Erythroblast (primary cell): ENCODE results near the gene SCN1A.

Experiments used
- DNase-seq, 2 experiments: peaks; one replicate each; lab custom pipeline; 2025; lab: John Stamatoyannopoulos, UW
- GATA1 ChIP-seq: IDR thresholded peaks from 2 replicates; pipeline ENCODE4 v1.6.1; 2011; ENCODE audit warnings: low read depth, mild to moderate bottlenecking, control low read depth, low read length, moderate library complexity
- POLR2A ChIP-seq: IDR thresholded peaks from 2 replicates; pipeline ENCODE4 v1.6.1; 2011; ENCODE audit warnings: mild to moderate bottlenecking, low read length

Gene SCN1A

DNA sequence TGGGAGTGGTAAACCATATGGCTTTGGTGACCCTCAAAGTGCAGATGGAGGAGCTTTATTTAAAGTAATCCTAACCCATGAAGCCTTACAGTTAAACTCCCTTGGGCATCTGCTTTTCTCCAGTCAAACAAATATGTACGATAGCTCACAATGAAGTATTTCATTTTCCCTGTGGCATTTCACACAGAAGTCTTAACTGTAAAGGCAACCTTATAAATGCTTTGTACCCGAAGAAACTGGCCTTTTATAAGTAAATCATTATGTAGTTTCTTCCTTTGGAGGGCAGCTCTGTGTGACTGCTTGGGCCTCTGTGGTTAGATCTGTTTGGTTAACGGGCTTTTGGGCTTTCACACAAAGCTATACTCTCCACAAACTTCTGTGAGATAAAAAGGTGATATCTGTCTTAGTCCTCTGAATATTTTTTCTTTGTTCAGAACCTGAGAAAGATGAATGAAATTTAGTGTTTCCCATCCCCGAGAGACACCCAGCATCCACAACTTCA is 46.6 kb downstream of the SCN1A start:
- TF ChIP-seq POLR2A (no peak), GATA1 (no peak)
- no peak for DNase-seq

DNA sequence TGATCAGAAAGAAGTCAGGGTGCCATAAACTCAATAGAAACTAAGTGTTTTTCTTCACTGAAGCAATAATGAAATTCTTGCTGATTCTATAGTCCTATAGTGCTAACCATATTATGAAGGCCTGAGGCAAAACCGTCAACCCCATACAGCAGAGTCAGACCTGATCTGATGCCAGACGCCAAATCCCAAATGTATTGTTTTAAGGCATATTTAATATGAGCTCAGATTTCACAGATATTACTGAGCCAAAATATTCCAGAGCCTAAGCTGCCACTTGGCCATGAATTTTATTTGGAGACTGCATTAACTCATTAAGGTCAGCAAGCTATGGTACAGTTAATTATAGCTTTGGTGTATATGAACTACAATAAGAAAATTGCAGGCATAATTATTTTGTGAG is 53.4 kb downstream of the SCN1A start:
- no peak for DNase-seq
- no peak for TF ChIP-seq POLR2A
- TF ChIP-seq GATA1: no peak

DNA sequence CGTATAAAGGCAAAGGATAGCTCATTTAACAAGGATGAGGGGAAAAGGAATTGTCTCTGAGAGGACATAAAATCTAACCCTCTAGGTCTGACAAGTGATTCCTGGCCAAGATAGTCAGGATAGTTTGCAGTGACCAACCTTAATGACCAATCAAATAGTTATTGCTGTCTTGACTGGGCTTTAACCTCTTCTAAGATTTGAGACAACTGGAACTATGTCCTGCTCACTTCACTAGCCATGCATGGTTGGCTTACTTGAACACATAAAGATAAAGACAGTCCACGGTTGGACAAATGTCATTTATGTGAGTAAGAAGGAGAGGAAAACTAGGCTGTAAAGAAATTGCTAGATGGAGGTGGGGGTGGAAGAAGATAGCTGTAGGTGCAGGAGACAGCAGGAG is 53.8 kb downstream of the SCN1A start:
- no peak for DNase-seq
- TF ChIP-seq GATA1: no peak
- TF ChIP-seq POLR2A: no peak

DNA sequence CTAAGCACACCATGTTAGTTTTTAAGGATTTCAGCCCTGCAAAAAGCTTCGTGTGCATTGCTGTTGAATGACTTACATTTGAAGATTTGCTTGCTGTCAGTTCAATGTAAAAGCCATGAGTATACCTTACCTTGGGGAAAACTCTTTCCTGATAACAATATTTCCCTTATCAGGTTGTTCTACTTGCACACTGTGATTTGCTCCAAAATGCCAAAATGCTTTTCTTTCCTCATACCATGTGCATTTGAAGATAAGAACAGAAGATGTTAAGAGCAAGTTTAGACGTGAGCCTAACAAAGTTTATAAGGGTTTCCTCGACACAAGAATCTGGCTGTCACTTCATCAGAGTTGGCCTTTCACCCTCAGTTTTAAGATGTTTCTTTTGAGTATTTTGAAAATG is 57.6 kb downstream of the SCN1A start:
- DNase-seq: no peak
- TF ChIP-seq POLR2A (no peak), GATA1 (no peak)

DNA sequence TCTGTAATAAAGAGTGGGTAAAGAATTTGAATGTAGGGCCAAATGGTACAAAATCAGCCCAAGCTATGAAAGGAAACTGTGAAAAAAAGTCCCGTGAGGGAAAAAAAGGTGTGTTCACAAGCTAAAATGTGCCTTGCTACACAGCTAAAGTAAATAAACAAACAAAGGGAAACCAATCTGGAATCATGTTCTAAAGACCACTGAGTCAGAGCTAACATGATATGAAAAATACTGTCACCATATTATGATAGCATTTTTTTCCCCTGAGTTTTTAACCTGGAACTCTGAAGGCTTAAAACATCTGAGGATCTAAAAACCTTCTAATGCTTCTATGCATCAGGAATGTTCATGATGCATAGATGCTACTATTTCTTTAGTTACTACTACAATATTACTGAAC is 58.8 kb downstream of the SCN1A start:
- TF ChIP-seq POLR2A (no peak), GATA1 (no peak)
- DNase-seq: no peak

DNA sequence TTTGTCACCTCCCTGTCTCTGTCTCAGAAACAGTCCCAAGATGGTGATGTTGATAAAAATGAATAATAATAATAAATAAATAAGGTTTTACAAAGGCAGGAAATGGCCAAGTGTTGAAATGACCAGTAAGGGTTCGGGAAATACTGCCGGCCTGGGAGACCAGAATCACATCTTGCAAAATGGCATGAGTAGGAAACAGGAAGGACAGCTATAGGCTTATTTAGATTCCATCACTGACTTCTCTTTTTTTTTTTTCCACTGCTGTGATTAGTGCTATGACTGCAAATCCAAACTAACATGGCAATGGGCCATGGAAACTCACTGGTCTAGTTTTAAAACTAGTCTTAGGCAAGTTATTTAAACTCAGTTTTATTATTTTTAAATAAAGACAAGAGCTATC is 60.6 kb downstream of the SCN1A start:
- no peak for TF ChIP-seq POLR2A
- no peak for DNase-seq

DNA sequence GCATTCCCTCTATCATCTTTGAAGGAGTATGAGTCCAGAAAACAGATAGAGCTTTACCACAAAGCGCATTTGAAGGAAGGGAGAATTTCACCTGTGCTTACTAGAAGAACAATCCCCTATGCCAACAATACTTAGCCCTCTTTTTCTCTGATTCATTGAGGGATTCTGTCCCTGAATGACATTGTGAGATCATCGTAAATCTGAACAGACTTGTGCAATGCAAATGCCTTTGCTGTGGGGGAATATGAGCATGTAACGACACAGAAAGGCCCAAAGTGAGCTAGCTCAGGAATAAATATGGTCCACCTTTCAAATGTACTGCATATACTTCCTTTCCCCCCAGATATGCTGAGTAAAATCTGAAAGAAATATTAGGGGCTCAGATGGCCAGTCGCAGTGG is 67.6 kb downstream of the SCN1A start:
- no peak for DNase-seq

DNA sequence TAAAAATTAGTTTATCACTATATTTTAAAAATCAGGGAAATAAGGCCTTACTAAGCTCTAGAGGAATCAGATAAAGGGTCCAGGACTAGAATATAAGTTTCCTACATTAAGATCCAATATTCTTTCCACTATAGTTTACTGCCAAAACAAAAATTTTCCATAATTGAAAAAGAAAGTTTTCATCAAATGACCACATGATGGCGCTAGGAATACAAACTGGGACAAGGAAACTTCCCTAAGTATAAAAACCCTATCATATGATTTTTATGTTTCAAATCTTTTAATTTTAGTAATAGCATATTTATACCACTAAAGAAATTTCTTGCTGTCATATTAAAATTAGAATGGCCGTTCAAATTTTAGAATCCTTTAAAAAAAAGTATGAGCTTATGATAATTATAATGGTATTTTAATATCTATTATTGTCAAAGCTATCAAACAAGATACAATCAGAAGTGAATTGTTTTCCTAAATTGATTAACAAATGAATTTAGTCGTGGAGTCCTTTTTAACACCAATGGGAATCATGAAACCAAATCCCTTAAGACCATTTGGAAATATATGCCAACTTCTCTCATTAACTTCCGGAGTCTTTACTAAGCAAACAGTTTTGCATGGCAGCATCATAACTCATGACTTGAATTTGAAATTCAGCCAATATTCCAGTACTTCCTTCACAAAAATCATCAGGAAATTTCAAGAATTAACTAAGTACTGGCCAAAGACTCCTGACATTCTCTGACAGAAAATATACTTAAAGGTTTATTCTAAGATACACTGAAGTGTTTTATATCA is 70.3 kb downstream of the SCN1A start:
- peak in 1 of 2 experiments; percentile 34 for DNase-seq
- no peak for TF ChIP-seq POLR2A
- TF ChIP-seq GATA1: no peak

More for the DNA sequence above, 67.6 kb downstream of the SCN1A start:
- TF ChIP-seq POLR2A: no peak
- no peak for TF ChIP-seq GATA1

DNA sequence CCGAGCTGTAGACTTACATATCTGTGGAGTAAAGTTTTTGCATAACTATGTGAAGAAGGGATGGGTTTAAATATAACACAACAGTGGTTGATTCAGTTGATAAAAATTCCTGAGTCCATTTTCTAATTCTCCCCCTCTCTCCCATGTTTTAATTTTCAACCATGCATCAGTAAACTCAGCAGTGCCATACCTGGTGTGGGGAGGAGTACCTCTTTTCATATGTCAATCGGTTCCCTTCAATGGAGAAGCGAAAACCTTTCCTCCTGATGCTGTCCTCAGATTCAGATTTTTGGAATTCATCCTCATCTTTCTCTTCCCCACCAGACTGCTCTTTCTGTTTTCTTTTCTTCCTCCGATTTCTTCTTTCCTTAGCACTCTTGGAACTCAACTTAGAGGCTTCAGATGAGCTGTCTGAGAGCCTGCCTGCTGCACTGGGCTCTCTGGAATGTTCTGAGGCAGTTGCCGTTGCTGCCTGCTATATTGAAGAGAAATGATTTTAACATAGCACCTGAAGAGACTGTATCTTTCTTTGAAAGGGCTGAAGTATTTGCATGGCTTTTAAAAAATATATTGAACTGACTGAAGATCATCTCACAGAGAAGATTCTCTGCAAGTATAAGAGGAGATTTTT is 82.9 kb downstream of the SCN1A start:
- DNase-seq: no peak
- TF ChIP-seq GATA1 (no peak), POLR2A (no peak)

DNA sequence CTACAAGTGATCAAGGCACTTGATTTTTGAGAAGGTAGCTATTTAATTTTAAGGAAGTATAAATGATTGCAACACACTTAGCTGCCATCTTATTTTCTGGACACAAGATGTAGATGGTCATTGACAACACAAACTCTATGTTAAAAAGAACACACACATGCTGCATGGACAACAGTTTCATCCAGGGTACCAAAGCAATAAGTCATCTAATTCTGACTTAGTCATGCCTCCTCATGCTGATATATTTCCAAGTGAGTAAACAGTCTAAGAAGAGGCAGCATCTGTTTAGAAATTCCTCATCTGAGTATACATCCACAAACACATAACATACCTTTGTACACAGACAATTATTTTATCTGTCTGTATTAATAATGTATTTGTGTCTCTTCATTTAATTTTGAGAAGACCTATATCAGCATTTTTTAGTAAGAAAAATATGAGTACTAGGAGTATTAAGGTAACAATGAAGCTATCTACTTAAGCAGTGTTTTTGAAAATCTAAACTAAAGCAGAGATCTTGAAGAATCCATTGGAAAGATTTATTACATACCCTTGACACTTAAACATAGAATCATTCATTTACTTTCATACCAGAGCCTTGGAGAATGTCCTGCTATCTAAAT is 84.9 kb downstream of the SCN1A start:
- peak in 1 of 2 experiments; percentile 7 for DNase-seq
- no peak for TF ChIP-seq GATA1
- TF ChIP-seq POLR2A: no peak

DNA sequence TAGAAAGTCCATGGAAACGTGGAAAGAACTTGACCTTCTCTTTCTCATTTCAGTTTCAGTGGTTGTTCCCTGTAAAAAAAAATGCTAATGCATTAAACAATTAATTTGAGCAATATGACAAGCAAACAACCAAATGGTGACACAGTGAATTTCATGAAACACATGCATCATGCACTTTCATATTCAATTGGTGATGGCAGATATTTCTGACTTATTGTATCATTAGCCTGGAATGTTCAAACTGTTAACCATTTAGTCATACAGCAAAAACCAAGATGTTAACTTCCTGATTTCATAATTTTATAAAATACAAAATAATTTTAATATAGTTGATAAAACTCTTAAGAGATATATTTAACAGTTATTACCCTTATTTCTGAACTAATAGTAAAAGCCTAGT is 85.5 kb downstream of the SCN1A start:
- no peak for DNase-seq

DNA sequence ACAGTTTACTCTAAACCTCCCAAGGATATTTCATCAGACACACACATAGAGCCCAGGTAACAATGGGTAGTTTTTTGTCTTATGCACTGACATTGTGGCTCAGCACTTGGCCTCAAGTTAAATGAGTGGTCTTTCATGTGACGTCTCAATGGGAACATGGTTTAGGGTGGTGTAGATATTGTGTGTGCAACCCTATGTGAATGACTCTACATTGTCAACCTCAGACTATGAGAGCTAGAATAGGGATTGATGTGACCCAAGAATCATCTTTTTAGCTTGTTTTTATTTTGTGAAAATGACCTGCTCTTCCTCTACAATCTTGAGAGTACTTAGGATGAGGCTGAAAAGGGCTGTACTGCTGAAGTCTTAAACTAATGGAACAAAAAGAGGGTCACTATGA is 86.2 kb downstream of the SCN1A start:
- TF ChIP-seq POLR2A (no peak), GATA1 (no peak)
- no peak for DNase-seq

More for the DNA sequence above, 85.5 kb downstream of the SCN1A start:
- TF ChIP-seq GATA1: no peak
- no peak for TF ChIP-seq POLR2A

DNA sequence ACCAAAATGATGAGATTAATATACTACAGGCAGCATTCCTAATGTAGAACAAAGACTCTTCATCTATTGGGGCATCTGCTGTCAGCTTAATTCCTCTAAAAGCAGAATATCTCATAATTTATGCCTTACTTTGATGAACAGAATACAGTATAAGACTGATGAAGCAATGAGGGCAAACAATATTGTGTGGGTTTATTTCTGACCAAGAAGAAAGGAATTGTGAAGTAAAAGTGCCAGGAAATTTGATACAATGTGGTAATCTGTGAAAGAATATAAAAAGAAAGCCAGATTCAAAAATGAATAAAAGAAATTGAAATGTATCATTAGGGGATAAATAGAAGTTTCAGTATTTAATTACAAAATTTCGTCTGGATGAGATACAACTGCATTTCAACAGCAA is 95.5 kb downstream of the SCN1A start:
- TF ChIP-seq GATA1: no peak
- no peak for TF ChIP-seq POLR2A
- no peak for DNase-seq

DNA sequence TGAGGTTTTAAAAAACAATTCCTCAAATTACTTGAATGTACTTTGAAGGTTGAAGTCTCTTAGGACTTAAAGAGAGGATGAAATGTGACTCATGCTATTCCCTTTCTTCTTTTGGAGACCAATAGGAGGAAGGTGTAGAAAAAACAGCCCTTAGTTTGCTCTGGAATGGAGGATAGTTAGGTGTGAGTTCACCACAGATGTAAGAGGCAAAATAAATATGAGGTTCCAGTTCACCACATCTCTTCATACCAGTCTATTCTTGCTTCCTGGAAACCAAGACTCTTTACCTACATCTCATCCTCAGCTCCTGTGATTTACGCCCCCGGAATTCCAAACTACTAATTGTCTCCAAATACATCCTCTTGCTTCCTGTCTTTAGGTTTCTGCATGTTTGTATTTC is 96.8 kb downstream of the SCN1A start:
- TF ChIP-seq POLR2A (no peak), GATA1 (no peak)

DNA sequence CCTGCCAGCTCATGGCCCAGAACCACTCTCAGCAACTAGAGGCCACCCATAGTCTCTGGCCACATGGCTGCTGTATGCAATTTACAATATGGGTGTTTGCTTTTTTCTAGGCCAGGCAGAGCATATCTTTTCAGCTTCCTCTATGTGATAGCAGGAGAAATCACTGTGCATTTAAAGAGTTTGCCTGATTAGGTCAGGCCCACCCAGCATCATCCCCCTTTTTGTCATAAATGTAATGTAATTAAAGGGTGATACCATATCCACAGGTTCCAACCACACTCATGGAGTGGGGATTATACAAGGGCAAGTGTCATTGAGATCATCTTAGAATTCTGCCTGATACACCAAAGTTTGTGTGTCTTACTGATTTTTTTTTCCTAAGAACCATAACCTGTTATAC is 102.5 kb downstream of the SCN1A start:
- TF ChIP-seq GATA1: no peak
- TF ChIP-seq POLR2A: no peak

More for the DNA sequence above, 96.8 kb downstream of the SCN1A start:
- DNase-seq: no peak

DNA sequence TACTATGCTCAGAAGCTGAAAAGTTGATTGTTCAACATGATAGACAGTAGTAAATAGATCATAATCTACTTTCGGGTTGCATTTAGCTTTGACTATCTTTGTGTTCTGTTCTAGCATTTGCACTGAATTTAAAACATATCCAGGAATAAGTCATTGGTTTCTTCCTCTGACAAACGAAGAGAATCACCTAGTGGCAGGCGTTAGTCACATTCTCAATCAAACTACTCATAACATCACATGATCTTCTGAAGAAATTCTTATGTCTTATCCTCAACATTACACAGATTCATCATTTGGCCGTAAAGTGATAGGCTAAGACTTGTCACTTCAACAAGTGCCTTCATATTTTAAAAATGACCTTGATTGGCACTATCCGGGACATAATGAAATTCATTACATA is 110.6 kb downstream of the SCN1A start:
- no peak for DNase-seq
- TF ChIP-seq POLR2A (no peak), GATA1 (no peak)

More for the DNA sequence above, 102.5 kb downstream of the SCN1A start:
- DNase-seq: no peak
